CD4-positive, alpha-beta T cell treated with Interleukin-6 at 100 ng/mL for 8 hours (primary cell): ENCODE results near the gene TNFAIP8L3.
"Not testable (repeated sequence)": the region's sequence is repeated elsewhere in the genome, so short reads cannot be mapped to it uniquely, and the experiment has no call there.

Experiments used
- DNase-seq: peaks from one replicate; pipeline ENCODE4 v3.0.0-alpha.2; 2020; ENCODE audit warnings: mixed read lengths, low spot score

TNFAIP8L3 gene

DNA sequence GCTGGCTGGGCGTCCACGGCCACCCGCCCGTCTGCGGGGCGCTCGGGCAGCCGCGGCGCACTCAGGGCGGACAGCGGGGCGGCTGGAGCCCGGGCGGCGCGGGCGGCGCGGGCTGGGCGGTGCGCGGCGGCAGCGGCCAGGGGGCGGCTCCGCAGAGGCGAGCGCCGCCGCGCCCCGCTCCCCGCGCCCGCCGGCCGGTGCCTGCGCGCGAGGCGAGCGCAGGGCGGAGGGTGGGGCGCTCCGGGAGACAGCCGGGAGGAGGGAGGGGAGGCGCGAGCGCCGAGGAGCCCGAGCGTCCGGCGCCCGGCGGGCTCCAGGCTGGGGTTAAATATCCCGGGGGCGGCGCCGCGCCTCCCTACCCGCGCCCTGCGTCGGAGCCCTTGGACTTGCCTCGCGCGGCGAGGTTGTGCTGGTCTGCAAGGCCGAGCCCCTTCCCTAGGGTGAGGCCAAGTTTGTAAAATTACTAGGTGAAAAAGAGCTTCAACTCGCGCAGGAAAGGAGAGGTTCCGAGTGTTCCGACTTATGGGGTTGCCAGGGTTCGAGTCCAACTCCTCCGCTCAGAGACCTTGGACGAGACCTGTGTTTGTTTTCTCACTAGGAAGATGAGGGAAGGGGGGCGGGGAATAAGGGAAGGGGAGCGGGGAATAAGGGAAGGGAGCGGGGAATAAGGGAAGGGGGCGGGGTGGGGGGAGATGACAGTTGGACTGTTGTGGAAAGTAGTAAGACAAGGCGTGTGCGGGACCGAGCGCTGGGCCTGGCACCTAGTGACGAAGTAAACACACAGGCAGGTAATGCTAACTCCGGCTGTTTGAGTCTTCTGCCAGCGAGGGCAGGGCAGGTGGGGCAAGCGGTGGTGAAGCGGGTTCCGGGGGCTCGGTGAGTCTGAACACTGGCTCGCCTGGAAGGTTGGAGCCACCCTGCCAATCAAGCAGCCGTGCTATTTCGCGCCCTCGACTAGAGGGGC, at the start of gene TNFAIP8L3:
TSS of gene TNFAIP8L3 (minus strand) at position 301 of the 964 bp plus-strand sequence. CDS start 311 bp downstream, outside the sequence.
- no peak for DNase-seq

DNA sequence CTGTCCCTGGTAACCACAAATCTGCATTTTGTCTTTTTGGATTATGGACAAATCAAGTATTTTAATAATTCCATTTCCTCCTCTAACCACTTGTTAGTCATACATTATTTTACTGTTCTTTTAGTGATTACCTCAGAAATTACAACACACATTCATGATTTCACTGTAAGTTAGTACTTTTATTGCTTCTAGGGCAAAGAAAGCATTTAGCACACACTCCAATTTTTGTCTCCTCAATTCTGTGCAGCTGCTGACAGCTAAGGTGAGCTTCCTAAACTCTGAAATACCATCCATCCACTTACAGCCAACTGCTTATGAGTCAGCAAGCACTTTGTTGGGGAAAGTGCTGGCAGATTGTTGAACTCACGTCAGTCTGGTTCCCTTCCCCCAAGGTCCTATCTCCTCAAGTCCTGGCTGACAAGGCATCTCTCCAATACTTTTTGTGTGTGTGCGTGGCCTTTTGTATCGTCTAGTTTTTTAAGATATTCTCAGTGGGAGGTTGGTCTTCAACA, 49.4 kb upstream of the TNFAIP8L3 start:
- no peak for DNase-seq

DNA sequence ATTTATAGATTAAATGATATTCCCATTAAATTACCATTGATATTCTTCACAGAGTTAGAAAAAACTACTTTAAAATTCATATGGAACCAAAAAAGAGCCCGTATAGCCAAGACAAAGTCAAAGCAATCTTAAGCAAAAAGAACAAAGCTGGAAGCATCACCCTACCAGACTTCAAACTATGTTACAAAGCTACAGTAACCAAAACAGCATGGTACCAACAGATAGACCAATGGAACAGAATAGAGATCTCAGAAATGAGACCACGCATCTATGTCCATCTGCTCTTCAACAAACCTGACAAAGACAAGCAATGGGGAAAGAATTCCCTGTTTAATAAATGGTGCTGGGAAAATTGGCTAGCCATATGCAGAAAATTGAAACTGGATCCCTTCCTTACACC, 45.6 kb upstream of the TNFAIP8L3 start:
- not testable (repeated sequence) for DNase-seq

DNA sequence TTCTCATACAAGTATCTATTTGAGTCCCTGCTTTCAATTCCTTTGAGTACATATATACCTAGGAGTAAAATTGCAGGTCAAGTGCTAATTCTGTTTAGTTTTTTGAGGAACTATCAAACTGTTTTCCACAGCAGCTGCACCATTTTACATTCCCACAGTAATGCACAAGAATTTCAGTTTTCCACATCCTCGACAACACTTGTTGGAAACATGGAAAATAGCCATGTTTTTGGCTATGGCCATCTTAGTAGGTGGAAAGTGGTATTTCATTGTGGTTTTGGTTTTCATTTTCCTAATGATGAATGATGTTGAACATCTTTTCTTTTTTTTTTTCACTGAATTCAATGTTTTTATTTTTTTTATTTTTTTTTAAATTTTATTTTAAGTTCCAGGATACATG, 44.4 kb upstream of the TNFAIP8L3 start:
- DNase-seq: no peak

DNA sequence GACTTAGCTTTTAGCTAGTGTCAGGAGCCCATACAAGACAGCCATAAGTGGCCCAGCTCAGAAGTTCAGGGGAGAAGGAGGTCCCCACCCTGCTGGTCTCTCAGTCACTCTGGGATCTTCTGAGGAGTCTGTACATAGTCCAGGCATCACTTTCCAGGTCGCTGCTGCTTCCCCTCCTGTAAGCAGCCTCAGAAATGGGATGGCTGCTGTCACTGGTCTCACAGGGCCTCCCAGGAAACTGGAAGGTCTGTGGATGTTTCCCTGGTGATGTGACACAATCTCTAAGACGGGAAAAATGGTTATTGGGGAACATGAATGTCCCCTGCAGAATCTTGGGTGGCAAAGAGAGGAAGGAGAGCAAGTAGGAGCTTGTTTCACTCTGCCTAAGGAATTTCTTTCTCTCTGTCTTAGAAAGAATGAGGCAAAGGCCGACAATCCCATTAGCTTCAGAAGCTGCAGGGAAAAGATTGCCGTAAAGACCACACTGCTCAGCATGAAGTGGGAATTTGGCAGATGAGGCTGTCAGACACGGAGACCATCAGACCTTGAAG, 43.2 kb upstream of the TNFAIP8L3 start:
- no peak for DNase-seq

DNA sequence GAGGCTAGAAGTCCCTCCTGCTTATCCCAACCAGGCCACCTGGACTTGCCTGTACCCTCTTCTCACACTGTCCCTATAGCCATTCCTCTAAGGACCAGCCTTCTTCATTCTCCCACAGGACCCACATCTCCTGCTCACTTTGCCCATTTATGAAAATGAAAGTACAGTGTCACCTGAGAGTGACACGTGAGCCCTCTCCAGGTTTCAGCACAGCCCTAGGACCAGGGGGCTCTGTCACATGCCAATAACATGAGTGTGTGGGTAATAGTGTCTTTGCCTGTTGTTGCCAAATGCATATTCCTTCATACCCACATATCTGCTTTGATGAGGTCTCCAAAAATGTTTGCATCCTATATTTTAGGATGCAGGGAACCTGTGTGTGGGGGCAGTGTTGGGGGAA, 42.3 kb upstream of the TNFAIP8L3 start:
- DNase-seq: no peak

DNA sequence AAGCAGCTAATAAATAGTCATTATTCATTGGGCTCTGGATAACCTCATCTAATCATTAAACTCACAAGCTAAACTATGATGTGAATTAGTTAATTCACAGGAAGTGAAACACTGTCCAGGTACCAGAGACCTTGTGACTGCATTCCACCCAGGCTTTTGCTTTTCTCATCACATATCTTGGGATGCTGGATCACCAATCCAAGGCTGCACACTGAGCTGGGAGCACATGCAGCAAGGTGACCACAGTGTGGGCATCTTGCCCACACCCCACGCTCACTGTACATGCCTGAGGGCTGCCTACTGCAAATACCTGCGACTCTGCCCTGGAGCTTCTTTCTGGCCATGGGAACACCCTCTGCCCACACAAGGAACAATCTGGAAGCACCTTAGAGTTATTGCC, 40.6 kb upstream of the TNFAIP8L3 start:
- no peak for DNase-seq

DNA sequence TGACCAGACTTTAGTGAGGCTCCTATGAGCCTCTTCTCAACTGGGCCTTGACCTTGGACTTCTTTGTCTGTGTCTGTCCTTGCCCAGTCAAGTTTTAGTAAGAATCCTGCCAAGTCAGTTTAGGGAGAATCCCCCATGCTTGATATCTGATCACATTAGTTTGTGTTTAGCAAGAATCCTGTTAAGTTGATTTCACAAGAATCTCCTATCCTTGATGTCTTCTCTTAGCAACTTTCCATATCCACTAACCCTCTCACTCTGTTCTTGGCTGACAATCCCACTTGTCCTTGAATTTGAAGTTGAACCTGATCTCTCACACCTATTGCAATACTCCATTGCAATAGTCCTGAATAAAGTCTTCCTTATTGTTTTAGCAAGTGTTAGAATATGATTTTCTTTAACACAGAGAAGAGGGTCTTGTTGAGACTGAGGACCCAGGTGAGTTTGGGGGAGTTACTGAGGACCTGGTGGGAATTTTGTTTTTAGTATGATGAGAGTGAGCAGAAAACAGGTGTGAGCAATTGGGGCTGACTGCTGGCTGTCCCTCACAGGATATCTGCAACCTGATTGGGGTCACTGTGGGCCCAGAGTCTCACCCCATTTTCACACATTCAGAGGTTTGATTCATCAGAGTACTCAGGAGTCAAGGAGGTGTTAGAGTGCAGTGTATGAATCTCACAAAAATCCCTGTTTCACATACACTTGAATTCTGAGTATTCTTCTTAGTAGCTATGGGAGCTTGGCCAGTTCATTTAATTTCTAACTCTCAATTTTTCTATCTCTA, 39.9 kb upstream of the TNFAIP8L3 start:
- DNase-seq: no peak

DNA sequence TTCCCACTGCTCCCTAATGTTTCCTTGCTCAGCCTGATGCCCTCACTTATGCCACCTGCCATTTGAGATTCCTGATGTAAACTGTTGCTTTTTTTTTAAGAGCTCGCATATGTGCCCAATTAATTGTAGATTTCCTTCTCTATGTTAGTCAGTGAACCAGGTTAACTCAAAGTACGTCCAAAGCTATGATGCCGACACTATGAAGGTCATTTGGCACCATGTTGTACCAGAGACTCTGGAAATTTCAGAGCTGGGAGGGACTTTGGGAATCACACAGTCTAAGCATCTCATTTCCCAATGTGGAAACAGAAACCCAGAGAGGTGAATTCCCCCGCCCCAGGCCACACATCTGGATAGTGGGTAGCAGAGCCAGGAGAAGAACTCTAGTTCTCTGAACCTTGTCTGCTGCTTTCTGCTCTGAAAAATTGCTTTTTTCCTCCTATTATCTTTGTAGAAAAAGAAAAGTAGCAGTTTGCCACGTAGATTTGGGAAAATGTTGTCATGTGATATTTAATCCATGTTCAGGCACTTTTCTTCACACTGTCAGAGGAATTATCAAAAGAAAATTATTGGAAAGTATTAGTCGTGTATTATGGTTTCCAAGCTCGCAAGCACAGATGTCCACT, 38.5 kb upstream of the TNFAIP8L3 start:
- DNase-seq: no peak

DNA sequence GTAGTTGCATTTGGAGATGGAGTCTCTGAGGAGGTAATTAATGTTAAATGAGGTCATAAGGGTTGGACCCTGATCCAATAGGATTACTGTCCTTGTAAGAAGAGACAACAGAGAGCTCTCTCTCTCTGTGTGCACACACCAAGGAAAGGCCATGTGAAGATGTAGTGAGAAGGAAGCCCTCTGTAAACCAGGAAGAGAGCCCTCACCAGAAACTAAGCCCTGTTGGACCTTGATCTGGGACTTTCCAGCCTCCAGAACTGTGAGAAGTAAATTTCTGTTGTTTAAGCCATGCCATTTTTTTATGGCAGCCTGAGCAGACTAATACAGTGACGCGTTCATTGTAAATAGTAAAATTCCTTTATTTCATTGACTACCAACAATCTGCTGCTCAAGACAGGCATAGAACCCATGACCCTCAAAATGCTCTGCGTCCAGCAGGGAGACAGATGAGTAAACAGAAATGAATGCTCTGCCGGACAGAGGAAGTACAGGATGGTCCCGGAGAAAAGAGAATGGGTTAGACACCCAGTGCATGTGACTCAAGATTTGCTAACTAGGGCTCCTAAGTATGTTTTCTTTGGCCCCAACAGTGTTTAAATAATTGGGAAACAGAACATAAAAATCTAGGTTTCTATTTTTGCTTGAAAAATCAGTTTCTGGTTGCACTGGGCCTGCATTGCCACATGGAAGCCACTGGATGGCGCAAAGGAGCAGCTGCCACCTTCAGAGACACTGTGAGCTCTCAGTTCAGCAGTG, 37.9 kb upstream of the TNFAIP8L3 start:
- no peak for DNase-seq

DNA sequence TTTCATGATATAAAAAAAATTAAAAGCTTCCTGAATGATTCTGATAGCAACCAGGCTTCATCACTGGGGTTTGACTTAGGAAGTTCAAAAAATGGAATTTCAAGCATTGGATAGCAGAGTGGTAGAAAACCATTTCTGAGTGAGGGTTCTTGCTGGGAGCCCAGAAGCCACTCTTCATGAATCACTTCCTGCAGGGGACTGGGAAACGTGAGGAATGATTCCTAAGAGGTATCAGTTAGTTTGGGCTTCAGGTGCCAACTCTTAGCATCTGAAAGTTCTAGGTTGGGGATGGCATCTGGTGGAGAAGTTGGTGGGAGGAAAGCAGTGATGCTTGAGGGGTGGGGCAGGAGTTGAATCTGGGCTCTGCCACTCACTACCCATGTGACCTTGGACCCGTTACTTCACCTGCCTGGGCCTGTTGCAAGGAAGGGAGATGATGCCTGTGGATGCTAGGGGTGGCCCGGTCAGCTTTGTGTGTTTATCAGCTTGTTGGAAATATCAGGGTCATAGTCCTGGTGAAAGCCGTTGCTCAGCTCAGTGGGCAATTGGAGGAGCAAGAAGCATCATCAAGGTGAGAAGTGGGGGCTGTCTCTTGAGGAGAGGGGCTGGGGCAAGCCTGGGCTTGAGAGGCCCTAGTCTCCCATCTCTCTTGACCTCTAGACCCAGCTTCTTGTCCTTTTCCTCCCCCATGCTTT, 37.0 kb upstream of the TNFAIP8L3 start:
- DNase-seq: no peak

DNA sequence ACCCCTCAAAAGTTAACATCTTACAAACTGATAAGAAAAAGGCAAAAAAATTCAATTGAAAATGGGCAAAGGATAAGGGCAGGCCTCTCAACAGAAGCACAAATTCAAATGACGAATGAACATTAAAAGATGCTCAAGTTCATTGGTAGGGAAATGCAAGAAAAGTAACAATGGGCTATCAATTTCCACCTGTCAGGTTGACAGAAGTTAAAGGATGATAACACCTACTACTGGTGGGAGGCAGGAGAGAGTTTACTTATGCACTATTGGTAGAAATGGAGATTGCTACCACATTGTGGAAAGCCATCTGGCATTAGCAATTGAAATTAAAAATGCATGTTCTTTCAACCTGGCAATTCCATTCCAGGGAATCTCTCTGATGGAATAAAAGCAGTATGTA, 35.6 kb upstream of the TNFAIP8L3 start:
- no peak for DNase-seq

DNA sequence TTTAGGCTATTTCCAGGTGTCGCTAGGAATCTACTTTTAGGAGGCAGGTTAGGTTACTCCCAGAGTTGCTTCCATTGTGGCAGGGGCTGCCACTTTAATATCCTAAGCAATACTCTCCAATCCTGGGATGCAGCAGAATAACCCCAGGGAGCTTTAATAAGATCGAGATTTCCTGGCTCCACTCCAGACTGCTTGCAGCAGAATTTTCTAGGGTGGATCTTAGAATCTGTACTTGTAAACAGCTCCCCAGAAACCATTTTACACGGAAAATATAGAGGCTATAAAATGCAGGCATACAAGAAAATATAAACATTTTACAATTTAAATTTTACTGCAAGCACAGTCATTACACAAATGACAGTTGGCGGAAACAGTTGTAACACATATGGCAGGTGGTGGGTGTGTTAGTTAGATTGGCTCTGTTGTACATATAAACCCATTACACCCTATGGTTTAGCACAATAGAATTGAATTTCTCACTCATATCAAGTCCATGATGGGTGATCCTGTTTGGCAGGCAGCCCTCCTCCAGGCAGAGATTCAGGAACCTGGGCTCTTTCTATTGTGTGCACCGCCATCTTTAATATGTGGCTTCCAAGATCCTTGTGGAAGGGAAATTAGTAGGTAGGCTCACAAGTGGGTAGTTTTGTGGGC, 35.0 kb upstream of the TNFAIP8L3 start:
- no peak for DNase-seq

DNA sequence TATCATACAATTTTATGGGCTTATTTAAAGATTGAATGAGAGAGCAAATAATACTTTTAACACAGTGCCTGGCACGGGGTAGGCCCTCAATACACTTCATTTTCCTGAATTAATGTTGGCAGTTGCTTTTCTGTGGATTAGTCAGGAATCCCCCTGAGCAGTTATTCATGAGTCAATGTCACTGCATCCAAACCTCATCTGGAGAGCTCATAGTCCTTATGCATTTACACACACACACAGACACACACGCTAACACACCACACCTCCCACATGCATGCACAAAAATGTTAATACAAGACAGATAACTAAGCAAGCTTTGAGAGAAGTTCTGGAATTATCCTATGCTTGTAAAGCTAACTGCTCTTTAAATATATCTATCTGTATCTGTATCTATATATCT, 34.0 kb upstream of the TNFAIP8L3 start:
- no peak for DNase-seq

DNA sequence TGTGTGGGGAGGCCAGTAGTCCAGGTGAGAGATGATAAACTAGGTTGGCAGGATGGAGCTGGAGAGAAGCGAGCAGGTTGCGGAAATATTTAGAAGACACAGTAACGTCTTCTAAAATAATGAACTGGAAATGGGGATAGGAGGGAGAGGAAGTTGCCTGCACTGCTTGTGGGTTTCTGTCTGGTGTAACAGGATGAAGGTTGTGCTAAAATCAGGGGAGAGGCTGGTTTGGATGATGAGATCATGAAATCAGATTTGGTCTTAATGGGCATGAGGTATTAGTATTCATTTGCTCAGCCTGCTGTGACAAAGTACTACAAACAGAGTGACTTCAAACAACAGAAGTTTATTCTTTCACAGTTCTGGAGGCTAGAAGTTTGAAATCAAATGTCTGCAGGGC, 32.1 kb upstream of the TNFAIP8L3 start:
- DNase-seq: no peak

DNA sequence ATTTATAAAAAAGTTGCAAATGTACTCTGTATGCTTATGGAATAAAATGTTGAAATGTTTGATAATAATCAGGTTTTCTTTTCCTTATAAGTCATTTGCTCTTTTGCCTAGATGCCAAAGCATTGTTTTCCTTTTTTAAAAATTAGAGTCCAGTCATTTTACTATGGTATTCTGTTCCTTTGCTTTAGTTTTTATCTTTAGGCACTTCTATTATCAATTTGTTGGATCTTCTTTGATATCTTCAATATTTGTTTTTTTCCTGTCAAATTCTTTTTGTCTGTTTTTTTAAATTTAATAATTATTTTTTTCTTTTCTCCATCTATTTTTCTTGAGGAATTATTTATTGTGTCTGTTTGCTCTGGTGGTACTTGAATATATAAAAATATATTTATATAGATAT, 28.3 kb upstream of the TNFAIP8L3 start:
- not testable (repeated sequence) for DNase-seq

DNA sequence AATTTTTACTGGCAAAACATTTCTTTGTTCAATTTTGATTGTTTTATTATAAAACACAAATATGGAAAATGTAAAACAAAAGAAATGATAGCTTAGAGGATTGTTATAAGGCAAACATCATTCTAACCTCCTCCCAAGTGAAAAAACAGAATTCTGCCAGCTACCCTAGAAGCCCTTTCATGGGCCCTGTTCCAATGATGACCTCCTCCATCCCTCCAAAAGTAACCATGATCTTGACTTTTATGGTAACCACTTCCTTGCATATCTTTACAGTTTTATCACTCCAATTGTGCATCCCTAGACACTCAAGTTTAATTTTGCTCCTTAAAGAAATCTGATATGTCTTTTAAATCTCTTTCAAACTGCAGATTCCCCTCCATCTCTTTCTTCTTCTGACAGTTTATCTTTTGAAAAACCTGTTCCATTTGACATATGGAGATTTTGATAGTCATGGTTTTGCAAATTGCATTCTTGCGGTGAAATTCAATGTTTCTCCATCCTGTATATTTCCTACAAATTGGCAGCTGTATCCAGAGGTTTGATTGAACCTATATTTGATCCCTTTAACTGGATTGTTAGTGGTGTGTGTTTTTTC, 27.0 kb upstream of the TNFAIP8L3 start:
- no peak for DNase-seq

DNA sequence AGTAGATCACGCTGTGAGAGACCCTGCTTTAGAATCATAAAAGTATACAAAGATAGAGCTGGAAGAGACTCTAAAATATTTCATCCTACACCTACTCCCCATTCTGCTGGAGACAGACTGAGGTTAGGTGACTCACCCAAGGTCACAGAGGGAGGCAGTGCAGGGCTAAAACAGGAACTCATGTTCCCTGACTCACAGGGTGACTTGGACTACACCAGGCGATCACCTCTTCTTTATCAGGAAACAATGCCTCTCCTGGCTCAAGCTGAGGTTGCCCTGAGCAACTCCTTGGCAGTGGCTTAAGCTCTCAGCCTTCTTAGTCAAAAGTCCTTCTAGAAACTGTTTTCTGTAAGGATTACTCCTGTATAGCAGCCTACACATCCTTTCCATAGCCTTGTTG, 26.4 kb upstream of the TNFAIP8L3 start:
- no peak for DNase-seq

DNA sequence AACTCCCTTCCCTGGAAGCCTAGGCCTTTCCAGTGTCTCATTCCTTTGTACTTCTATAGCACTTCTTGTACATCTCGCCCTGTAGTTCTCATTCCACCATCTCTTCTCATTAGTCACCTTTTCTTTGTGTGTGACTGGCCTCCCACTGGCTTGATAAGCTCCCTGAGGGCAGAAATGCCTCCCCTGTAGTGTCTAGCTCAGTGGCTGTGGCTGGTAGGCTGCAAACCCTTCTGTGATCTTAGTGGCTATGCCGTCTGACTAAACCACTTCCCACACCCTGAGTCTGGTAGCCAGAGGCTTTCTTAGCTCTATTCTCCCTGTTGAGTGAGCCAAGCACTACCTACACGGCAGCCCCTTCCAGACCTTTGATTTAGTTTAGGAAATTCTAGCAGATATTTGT, 24.4 kb upstream of the TNFAIP8L3 start:
- DNase-seq: no peak

DNA sequence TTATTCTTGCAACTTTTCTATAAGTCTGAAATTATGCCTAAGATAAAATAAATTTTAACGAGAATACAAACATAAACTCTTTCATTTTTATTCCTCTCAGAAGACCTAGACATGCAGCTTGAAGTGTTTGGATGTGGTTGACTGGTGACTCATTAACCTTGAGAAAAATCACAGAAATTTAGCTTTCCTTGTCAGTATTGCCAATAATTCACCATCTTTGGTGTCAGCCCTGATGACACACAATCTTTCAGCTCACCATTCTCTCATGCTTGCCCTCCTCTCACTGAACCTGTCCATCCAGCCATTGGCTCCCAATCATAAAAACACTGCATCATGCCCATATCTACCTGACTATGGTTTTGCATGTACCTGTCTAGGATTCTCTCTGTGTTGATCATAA, 22.6 kb upstream of the TNFAIP8L3 start:
- DNase-seq: no peak
